NCI-H82 treated with DMSO at 0.1 percent for 48 hours (cell line): Measurements from ENCODE around the gene DENND2A.
"Not testable (repeated sequence)": the region's sequence is repeated elsewhere in the genome, so short reads cannot be mapped to it uniquely, and the experiment has no call there.

Experiments used
- DNase-seq: peaks from one replicate; lab custom pipeline; 2025; ENCODE audit not compliant: unreplicated experiment; lab: John Stamatoyannopoulos, UW

Gene DENND2A

GRCh38 chr7:140640727-140641523 is at the start of gene DENND2A:
Gene DENND2A, minus strand, starts transcription at chr7:140640813. Its CDS starts 38,416 bp downstream, at chr7:140602397.
- DNase-seq, result peak; percentile 50

- DNase-seq, result no peak
Observed at GRCh38 chr7:140689199-140690152, 48.9 kb upstream of the DENND2A start.

GRCh38 chr7:140688341-140688740 is 47.7 kb upstream of the DENND2A start:
- no peak for DNase-seq

DNA sequence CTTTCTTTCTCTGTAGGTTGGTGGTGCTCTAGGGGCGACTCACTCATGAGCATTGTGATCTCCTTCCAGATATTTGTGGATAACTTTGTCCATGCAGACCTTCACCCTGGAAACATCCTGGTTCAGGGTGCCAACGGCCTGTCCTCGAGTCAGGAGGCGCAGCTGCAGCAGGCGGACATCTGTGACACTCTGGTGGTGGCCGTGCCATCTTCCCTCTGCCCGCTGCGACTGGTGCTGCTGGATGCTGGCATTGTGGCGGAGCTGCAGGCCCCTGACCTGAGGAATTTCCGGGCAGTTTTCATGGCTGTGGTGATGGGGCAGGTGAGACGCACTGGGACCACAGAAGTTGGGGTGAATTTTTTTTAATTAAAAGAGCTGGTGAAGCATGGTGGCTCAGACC is 46.3 kb upstream of the DENND2A start:
- DNase-seq, result no peak

- no peak for DNase-seq
Observed at GRCh38 chr7:140685407-140686087, 44.9 kb upstream of the DENND2A start.

- DNase-seq, result no peak
Observed at GRCh38 chr7:140684066-140684950, 43.7 kb upstream of the DENND2A start.

GRCh38 chr7:140683657-140684056 is 43.0 kb upstream of the DENND2A start:
- DNase-seq, result no peak

DNA sequence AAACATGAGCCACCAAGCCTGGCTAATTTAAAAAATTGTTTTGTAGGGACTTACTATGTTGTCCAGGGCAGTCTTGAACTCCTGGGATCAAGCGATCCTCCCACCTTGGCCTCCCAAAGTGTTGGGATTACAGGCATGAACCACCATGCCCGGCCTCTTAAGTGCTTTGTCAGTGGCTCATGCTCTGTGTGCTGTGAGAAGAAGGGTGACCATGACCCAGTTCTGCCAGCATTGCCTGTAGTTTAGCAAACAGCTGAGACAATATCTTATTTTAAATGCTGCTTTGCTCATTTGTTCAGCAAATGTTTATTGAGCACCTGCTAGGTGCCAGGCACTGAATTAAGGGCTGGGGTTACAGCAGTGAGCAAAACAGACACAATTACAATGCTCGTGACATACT is 41.2 kb upstream of the DENND2A start:
- DNase-seq, result no peak

DNA sequence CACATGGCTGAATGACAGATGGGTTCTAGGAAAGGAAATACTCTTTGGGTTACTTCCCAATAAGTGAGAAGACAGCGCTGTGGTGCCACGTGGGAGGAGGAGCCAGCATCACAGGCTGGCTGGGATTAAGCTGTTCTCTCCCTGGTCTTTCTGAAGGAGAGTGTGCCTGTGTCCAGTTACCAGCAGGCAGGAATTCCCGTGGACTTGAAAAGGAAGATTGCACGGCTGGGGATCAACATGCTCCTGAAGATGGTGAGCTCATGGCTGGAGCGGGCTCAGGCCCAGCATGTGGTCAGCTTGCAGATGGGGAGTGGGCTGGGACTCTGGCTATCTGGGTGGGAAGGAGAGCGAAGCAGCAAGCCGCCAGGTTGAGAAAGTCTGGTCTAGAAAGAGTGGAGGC is 40.3 kb upstream of the DENND2A start:
- no peak for DNase-seq

- DNase-seq, result no peak
Observed at GRCh38 chr7:140679186-140679585, 38.6 kb upstream of the DENND2A start.

GRCh38 chr7:140678816-140679130 is 38.2 kb upstream of the DENND2A start:
- DNase-seq, result no peak

DNA sequence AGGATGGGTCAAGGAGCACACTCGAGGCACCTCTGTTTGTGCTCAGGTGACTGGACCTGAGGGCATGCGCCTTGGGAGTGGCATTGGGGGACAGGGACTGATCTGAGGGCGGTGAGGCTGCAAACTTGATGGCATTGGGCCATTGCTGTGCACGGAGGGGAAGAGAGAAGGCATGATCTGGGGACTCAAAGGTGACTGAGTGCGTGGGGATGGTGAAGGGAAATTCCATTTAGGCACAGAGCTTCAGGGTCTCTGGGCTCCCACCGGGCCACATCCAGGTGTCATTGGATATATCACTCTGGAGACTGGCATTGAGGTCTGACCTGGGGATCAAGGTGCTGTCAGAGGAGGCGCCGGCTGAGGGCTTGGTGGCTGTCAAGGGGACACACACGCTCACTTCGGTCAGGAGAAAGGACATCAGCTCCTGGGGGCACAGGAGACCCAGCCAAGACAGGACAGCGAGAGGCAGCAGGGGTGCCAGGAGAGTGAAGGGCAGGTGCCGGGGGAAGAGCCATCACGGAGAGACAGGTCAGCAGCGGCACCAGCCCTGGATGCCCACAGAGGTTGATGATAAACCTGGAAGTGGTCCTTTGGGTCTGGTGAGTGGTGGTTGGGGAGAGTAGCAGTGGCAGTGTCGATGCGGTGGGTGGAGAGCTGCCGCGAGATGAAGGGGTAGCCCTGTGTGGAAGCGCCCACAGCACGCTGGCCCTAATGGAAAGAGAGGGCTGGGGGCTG is 37.6 kb upstream of the DENND2A start:
- DNase-seq, result no peak

- DNase-seq, result no peak
Observed at GRCh38 chr7:140677496-140677895, 36.9 kb upstream of the DENND2A start.

- not testable (repeated sequence) for DNase-seq
Observed at GRCh38 chr7:140676956-140677355, 36.3 kb upstream of the DENND2A start.

DNA sequence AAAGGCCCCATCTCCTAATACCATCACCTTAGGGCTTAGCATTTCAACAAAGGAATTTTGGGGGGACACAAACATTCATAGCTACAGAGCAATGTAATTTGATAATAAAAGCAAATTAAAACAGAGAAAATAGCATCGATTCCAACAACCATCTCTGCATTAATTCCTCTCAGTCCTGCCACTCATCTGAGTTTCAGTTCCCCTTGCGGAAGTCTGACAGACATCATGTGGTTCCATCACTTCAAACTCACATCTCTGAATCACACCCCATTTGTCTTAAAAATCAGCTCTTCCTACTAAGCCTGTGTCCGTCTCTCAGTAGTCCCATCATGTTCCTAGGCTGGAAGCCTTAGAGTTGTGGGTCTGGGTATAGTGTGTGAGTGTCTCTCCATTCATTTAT is 35.7 kb upstream of the DENND2A start:
- no peak for DNase-seq

DNA sequence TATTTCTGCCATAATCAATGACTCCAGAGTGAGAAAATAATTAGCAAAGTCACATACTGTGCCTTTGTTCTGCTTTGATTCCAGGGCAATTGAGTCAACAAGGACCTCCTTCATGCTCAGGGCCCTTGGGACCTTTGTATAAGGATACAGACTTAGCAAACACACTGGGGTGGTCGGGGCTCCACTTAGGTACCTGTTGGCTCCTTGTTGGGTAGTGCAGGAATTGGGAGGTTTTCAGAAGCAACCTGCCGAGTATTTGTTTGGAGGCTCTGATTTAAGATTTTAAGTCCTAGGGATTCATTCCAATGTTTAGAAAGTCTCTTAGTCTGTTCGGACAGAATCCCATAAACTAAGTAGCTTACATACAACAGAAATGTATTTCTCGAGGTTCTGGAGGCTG is 35.1 kb upstream of the DENND2A start:
- DNase-seq, result no peak

DNA sequence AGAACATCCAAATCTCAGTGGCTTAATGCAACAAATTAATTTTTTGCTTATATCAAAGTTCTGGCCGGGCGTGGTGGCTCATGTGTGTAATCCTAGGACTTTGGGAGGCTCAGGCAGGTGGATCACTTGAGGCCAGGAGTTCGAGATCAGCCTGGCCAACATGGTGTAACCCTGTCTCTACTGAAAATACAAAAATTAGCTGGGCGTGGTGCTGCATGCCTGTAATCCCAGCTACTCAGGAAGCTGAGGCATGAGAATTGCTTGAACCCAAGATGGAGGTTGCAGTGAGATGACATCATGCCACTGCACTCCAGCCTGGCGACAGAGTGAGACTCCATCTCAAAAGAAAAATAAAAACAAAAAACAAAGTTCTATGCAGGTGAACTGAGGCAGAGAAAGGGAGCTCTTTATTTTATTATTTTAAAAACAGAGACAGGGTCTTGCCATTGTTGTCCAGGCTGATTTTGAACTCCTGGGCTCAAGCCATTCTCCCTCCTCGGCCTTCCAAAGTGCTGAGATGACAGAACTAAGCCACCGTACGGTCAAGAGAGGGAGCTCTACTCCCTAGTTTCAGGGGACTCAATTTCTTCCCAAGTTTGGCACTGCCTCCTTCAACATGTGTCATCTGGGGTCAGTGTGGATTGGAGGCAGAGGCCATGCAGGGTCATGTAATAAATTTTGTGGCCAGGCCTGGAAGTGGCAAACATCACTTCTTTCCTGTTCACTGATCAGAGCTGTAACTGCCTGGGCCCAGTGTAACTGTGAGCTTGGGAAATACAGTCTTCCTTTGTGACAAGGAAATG is 34.5 kb upstream of the DENND2A start:
- peak; percentile 35 for DNase-seq

DNA sequence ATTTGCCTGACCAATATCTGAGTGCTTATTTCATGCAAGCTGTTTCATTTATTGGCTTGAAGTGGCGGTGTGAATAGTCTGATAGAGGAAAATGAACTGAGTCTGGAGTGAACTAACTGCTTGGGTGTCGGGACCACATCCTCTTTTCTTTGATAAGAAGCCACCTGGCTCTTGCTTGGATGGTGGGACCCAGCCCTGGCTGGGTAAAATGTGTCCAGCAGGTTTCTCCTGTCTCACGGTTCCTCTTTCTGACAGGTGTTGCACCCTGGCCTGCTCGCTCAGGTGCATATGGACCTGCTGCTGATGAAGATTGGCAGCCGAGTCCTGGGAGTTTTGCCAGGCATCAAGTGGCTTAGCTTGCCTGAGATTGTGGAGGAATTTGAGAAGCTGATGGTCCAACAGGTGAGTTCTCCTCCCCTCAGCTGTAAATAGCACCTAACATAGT is 33.8 kb upstream of the DENND2A start:
- no peak for DNase-seq

- DNase-seq, result no peak
Observed at GRCh38 chr7:140673774-140674155, 33.2 kb upstream of the DENND2A start.
